HG02759 (cell line): ENCODE data around the gene STK31.
"Not testable (repeated sequence)": the region's sequence is repeated elsewhere in the genome, so short reads cannot be mapped to it uniquely, and the experiment has no call there.

Experiments
- ATAC-seq: cut with Tn5 transposase; IDR thresholded peaks from one replicate; pipeline ENCODE4 v1.9.1; 2021; ENCODE audit warnings: mild to moderate bottlenecking, moderate library complexity; ENCODE audit not compliant: unreplicated experiment

Gene STK31

GRCh38 chr7:23788843-23789242, 78.8 kb downstream of the STK31 start:
- no peak for ATAC-seq

- no peak for ATAC-seq
Observed at GRCh38 chr7:23791721-23792120, 81.7 kb downstream of the STK31 start.

GRCh38 chr7:23802720-23803397, 92.8 kb downstream of the STK31 start:
- no peak for ATAC-seq

- ATAC-seq, result no peak
Observed at GRCh38 chr7:23804707-23805106, 94.7 kb downstream of the STK31 start.

- no peak for ATAC-seq
Observed at GRCh38 chr7:23808421-23808820, 98.4 kb downstream of the STK31 start.

- no peak for ATAC-seq
Observed at GRCh38 chr7:23810099-23810498, 100.1 kb downstream of the STK31 start.

GRCh38 chr7:23811540-23811939, 101.5 kb downstream of the STK31 start:
- ATAC-seq, result no peak

- ATAC-seq, result not testable (repeated sequence)
Observed at GRCh38 chr7:23828125-23828524, 118.1 kb downstream of the STK31 start.

GRCh38 chr7:23832733-23833132, 122.7 kb downstream of the STK31 start:
- ATAC-seq, result not testable (repeated sequence)

GRCh38 chr7:23833405-23833804, 123.4 kb downstream of the STK31 start:
- no peak for ATAC-seq

- not testable (repeated sequence) for ATAC-seq
Observed at GRCh38 chr7:23844837-23845236, 134.8 kb downstream of the STK31 start.

GRCh38 chr7:23852135-23852534, 142.1 kb downstream of the STK31 start:
- no peak for ATAC-seq

- no peak for ATAC-seq
Observed at GRCh38 chr7:23852988-23853387, 143.0 kb downstream of the STK31 start.

- no peak for ATAC-seq
Observed at GRCh38 chr7:23863209-23863787, 153.3 kb downstream of the STK31 start.

GRCh38 chr7:23864973-23865372, 155.0 kb downstream of the STK31 start:
- no peak for ATAC-seq

- no peak for ATAC-seq
Observed at GRCh38 chr7:23873306-23873705, 163.3 kb downstream of the STK31 start.

GRCh38 chr7:23876526-23876925, 166.5 kb downstream of the STK31 start:
- not testable (repeated sequence) for ATAC-seq
